Measurements from ENCODE around the gene TUSC2. TPM values are rescaled to one million over a fixed set of nuclear protein-coding genes. Genes with fewer than 3 reads are reported as not detected.
A peak's percentile ranks its signal among the peaks of the same experiment; 100 is the strongest.

TUSC2 gene
- total and polyA plus RNA-seq, 9 of the 15 experiments (the other 6 are each of a cell fraction or from before 2014, with no cell fraction given) = 2.8 to 67.5 (median 25.8) TPM

- peak overlapping the region; percentile 69 for H3K4me2 ChIP-seq (ENCODE audit: insufficient read depth, low read length)
- H3K9me3 ChIP-seq (replicated peaks; ENCODE audit: control insufficient read depth, insufficient read depth, low read depth, low read length) = no peaks in the 10 kb centered on the region
- H3K4me1 ChIP-seq (replicated peaks in 1 of 2; ENCODE audit: control insufficient read depth in 2 of 2, insufficient read depth in 2 of 2, low read length in 2 of 2) = peaks cover 0 to 30% of the 10 kb centered on the region in 2 experiments; a peak in 3 of 5 replicates
- no peak overlapping the region for H3K27ac ChIP-seq (ENCODE audit: extremely low read depth, low read depth, low read length)
- WGBS (ENCODE audit: insufficient coverage, low coverage, missing lambda C conversion rate) = 3% methylated on average over 32 of the region's 53 CpGs
- ATAC-seq (peak; percentile 94), DNase-seq (ENCODE audit: extremely low read depth in 1 of 4, low spot score in 3 of 4) (peak; percentile 87 to 93 (median 90)), FAIRE-seq (peak; percentile 84)
- H3K9ac ChIP-seq (ENCODE audit: insufficient read depth in 1 of 2, low read depth in 2 of 2, low read length in 2 of 2) = peak overlapping the region; percentile 22 to 92; a peak in 2 of 4 replicates
- in situ Hi-C loops (cut with MboI) (no loop called here), intact Hi-C loops (cut with micrococcal nuclease) (no loop called here)
- no peaks in the 10 kb centered on the region for H3K9me1 ChIP-seq (ENCODE audit: control insufficient read depth, insufficient read depth, low read length)
- H4K20me1 ChIP-seq (replicated peaks; ENCODE audit: control insufficient read depth, insufficient read depth, low read length) = no peaks in the 10 kb centered on the region
- CTCF ChIA-PET (ENCODE audit: low intra/inter-chr PET ratio) = no interaction called here
- H3K27me3 ChIP-seq (ENCODE audit: control insufficient read depth in 2 of 2, insufficient read depth in 2 of 2, low read length in 2 of 2) = no peaks in the 10 kb centered on the region
- H3K79me2 ChIP-seq (ENCODE audit: control insufficient read depth, insufficient read depth, low read length) = no peaks in the 10 kb centered on the region
- BruUV-seq (replicated peaks) = no TSS peak
- peak overlapping the region; percentile 39 for H3K4me3 ChIP-seq
- H2AFZ ChIP-seq (ENCODE audit: low read depth, low read length) = peak overlapping the region; percentile 91
- no peaks in the 10 kb centered on the region for H3K36me3 ChIP-seq (ENCODE audit: control insufficient read depth, insufficient read depth, low read length)
- POLR2A ChIA-PET = interaction anchor here (0.6 to 1.0 kb wide), 4 partner anchors 11 to 87 kb away, joined by 3 to 4 read pairs (median 3); no protein-coding TSS in a partner anchor
- 0 out of 2 replicates have a peak, but pooled peaks have one; percentile 26 for TF ChIP-seq TFAP4 (CRISPR knock-in tag; IDR thresholded peaks at IDR 0.05; ENCODE audit: borderline replicate concordance)
- TF ChIP-seq SPI1 (IDR thresholded peaks at IDR 0.05; ENCODE audit: borderline replicate concordance, low read depth, low read length) = 0 out of 2 replicates have a peak, but pooled peaks have one; percentile 40
- 0 out of 2 replicates have a peak, but pooled peaks have one; percentile 28 for TF ChIP-seq CTBP1 (IDR thresholded peaks at IDR 0.05; ENCODE audit: borderline replicate concordance)
- 0 out of 2 replicates have a peak, but pooled peaks have one; percentile 30 for TF ChIP-seq CREB1 (IDR thresholded peaks at IDR 0.05)
- TF ChIP-seq CREB1 (CRISPR knock-in tag; IDR thresholded peaks at IDR 0.05) = no peak
- peak in 2 of 3 experiments; percentile 10 to 40 for TF ChIP-seq YY1 (IDR thresholded peaks at IDR 0.05; ENCODE audit: borderline replicate concordance in 1 of 3, control insufficient read depth in 1 of 3, extremely low read depth in 1 of 3, insufficient read depth in 3 of 3, insufficient read length in 1 of 3, insufficient replicate concordance in 2 of 3, low read depth in 1 of 3, low read length in 2 of 3)
- TF ChIP-seq ZNF175 (CRISPR knock-in tag; IDR thresholded peaks at IDR 0.05; ENCODE audit: low read depth) = no peak
- no peak for TF ChIP-seq SNAPC5 (CRISPR knock-in tag; IDR thresholded peaks at IDR 0.05)
- no peak for TF ChIP-seq HOMEZ (CRISPR knock-in tag; IDR thresholded peaks at IDR 0.05)
- no peak for TF ChIP-seq GATA2 (CRISPR knock-in tag; IDR thresholded peaks at IDR 0.05)
- TF ChIP-seq POLR2G (IDR thresholded peaks at IDR 0.05; ENCODE audit: low read depth, low read length) = peak; percentile 57; the same call in 1 of the 2 replicates
- TF ChIP-seq TCFL5 (CRISPR knock-in tag; conservative IDR thresholded peaks at IDR 0.05) = no peak
- TF ChIP-seq VEZF1 (CRISPR knock-in tag; IDR thresholded peaks at IDR 0.05) = peak; percentile 20; the same call in 1 of the 2 replicates
Measured at GRCh38 chr3:50365080-50365841, 37.2 kb upstream of the TUSC2 start.
